Measurements from ENCODE around the gene ADCY5.
A peak's percentile ranks its signal among the peaks of the same experiment; 100 is the strongest.

ADCY5 gene

DNA sequence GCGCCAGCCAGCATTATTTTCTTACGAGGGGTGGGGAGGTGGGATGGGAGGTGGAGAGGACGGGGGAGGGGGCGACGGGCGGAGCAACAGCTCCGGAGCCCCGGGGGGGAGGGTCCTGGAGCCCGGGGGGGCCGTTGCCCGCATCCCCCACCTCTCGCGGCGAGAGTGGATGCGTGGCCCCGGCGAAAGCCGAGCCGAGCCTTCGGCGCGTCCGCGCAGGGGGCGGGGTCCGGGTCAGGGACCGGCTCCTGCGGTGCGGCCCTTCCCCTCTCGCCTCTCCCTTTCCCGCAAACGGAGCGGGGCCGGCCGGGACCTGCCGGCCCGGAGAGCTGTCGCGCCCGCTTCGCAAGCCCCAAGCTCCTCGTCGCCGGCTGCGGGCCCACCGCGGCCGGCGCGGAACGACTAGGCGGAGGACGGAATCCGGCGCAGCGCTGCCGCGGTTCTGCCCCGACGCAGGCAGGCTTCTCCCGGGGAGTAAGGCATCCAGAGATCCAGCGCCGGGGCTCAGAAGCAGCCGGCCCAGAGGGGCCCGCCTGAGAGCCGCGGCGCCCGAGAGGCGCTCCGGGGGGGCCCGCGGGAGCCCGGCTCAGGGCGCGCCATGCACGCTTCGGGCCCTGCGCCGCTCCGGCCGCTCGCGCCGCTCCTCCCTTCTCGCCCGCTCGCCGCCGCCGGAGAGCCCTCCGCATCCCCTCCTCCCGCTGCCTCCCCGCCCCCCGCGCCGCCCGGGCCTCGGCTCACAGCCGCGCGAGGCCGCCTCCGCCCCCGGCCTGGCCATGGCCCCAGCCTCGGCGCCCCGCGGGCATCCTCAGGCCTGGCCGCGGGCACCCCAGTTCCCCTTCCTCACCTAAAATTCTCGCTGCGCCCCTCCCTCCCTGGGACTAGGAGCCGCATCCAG lies 459 bp upstream of the ADCY5 start:
- ChIA-PET POLR2A (no interaction called here), CTCF (interaction anchor here (0.6 to 3.1 kb wide), 9 partner anchors 12 to 108 kb away, joined by 3 to 13 read pairs (median 3); no protein-coding TSS in a partner anchor)
- Histone ChIP-seq H3K27ac (ENCODE audit: extremely low read depth, low read depth, low read length) (no peak overlapping the region; the same call in 1 of the 2 replicates), H3K36me3 (ENCODE audit: control insufficient read depth in 2 of 2, insufficient read depth in 1 of 2, low read length in 2 of 2) (no peaks in the 10 kb centered on the region), H3K4me1 (ENCODE audit: control insufficient read depth, insufficient read depth, low read length) (no peaks in the 10 kb centered on the region; the same call in 1 of the 2 replicates), H3K4me3 (ENCODE audit: low read depth, low read length) (peak overlapping the region; percentile 35), H3K9me3 (ENCODE audit: control insufficient read depth, insufficient read depth, low read depth, low read length) (no peaks in the 10 kb centered on the region)
- TF ChIP-seq ZNF202 (tag by site-specific recombination; IDR thresholded peaks at IDR 0.05; ENCODE audit: borderline replicate concordance) (no peak), ZBTB20 (tag by site-specific recombination; IDR thresholded peaks at IDR 0.05) (peak; percentile 50; the same call in 1 of the 2 replicates), ZNF341 (tag by site-specific recombination; IDR thresholded peaks at IDR 0.05; ENCODE audit: low read depth) (peak; percentile 38), ZNF707 (tag by site-specific recombination; IDR thresholded peaks at IDR 0.05) (no peak), SP3 (tag by site-specific recombination; IDR thresholded peaks at IDR 0.05) (peak; percentile 32; the same call in 1 of the 2 replicates), ZNF37A (tag by site-specific recombination; IDR thresholded peaks at IDR 0.05) (no peak), ZBTB8A (tag by site-specific recombination; IDR thresholded peaks at IDR 0.05) (peak; percentile 13; the same call in 1 of the 2 replicates), ZNF561 (tag by site-specific recombination; IDR thresholded peaks at IDR 0.05; ENCODE audit: borderline replicate concordance) (peak; percentile 18; the same call in 1 of the 2 replicates), ZNF248 (tag by site-specific recombination; IDR thresholded peaks at IDR 0.05) (no peak)
- TF ChIP-seq, protein P1, sequence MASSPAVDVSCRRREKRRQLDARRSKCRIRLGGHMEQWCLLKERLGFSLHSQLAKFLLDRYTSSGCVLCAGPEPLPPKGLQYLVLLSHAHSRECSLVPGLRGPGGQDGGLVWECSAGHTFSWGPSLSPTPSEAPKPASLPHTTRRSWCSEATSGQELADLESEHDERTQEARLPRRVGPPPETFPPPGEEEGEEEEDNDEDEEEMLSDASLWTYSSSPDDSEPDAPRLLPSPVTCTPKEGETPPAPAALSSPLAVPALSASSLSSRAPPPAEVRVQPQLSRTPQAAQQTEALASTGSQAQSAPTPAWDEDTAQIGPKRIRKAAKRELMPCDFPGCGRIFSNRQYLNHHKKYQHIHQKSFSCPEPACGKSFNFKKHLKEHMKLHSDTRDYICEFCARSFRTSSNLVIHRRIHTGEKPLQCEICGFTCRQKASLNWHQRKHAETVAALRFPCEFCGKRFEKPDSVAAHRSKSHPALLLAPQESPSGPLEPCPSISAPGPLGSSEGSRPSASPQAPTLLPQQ (tag by site-specific recombination; IDR thresholded peaks at IDR 0.05): peak; percentile 71
- TF ChIP-seq, protein P2, sequence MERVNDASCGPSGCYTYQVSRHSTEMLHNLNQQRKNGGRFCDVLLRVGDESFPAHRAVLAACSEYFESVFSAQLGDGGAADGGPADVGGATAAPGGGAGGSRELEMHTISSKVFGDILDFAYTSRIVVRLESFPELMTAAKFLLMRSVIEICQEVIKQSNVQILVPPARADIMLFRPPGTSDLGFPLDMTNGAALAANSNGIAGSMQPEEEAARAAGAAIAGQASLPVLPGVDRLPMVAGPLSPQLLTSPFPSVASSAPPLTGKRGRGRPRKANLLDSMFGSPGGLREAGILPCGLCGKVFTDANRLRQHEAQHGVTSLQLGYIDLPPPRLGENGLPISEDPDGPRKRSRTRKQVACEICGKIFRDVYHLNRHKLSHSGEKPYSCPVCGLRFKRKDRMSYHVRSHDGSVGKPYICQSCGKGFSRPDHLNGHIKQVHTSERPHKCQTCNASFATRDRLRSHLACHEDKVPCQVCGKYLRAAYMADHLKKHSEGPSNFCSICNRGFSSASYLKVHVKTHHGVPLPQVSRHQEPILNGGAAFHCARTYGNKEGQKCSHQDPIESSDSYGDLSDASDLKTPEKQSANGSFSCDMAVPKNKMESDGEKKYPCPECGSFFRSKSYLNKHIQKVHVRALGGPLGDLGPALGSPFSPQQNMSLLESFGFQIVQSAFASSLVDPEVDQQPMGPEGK (tag by site-specific recombination; IDR thresholded peaks at IDR 0.05): no peak; the same call in 1 of the 2 replicates
- TF ChIP-seq, protein P3, sequence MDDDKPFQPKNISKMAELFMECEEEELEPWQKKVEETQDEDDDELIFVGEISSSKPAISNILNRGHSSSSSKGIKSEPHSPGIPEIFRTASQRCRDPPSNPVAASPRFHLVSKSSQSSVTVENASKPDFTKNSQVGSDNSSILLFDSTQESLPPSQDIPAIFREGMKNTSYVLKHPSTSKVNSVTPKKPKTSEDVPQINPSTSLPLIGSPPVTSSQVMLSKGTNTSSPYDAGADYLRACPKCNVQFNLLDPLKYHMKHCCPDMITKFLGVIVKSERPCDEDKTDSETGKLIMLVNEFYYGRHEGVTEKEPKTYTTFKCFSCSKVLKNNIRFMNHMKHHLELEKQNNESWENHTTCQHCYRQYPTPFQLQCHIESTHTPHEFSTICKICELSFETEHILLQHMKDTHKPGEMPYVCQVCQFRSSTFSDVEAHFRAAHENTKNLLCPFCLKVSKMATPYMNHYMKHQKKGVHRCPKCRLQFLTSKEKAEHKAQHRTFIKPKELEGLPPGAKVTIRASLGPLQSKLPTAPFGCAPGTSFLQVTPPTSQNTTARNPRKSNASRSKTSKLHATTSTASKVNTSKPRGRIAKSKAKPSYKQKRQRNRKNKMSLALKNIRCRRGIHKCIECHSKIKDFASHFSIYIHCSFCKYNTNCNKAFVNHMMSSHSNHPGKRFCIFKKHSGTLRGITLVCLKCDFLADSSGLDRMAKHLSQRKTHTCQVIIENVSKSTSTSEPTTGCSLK (tag by site-specific recombination; IDR thresholded peaks at IDR 0.05): no peak
- TF ChIP-seq, protein P4, sequence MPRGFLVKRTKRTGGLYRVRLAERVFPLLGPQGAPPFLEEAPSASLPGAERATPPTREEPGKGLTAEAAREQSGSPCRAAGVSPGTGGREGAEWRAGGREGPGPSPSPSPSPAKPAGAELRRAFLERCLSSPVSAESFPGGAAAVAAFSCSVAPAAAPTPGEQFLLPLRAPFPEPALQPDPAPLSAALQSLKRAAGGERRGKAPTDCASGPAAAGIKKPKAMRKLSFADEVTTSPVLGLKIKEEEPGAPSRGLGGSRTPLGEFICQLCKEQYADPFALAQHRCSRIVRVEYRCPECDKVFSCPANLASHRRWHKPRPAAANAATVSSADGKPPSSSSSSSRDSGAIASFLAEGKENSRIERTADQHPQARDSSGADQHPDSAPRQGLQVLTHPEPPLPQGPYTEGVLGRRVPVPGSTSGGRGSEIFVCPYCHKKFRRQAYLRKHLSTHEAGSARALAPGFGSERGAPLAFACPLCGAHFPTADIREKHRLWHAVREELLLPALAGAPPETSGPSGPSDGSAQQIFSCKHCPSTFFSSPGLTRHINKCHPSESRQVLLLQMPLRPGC (tag by site-specific recombination; IDR thresholded peaks at IDR 0.05): no peak
- TF ChIP-seq, protein P5, sequence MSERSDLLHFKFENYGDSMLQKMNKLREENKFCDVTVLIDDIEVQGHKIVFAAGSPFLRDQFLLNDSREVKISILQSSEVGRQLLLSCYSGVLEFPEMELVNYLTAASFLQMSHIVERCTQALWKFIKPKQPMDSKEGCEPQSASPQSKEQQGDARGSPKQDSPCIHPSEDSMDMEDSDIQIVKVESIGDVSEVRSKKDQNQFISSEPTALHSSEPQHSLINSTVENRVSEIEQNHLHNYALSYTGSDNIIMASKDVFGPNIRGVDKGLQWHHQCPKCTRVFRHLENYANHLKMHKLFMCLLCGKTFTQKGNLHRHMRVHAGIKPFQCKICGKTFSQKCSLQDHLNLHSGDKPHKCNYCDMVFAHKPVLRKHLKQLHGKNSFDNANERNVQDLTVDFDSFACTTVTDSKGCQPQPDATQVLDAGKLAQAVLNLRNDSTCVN (tag by site-specific recombination; optimal IDR thresholded peaks at IDR 0.05): peak; percentile 54
